ENCODE results near the gene TSC1.

The TSC1 gene

GRCh38 chr9:132944294-132945185 lies at the start of gene TSC1 (continued):
- TF ChIP-seq ZNF280C (tag by site-specific recombination; IDR thresholded peaks at IDR 0.05) (no peak), ZNF324 (tag by site-specific recombination; IDR thresholded peaks at IDR 0.05) (peak; percentile 99), ZBTB6 (tag by site-specific recombination; IDR thresholded peaks at IDR 0.05) (no peak), ZNF521 (tag by site-specific recombination; IDR thresholded peaks at IDR 0.05) (no peak), ZNF350 (tag by site-specific recombination; IDR thresholded peaks at IDR 0.05) (peak; percentile 81; the same call in 1 of the 2 replicates), FEZF1 (tag by site-specific recombination; IDR thresholded peaks at IDR 0.05) (peak; percentile 48), ZNF777 (tag by site-specific recombination; IDR thresholded peaks at IDR 0.05; ENCODE audit: borderline replicate concordance) (peak; percentile 97), KLF17 (tag by site-specific recombination; IDR thresholded peaks at IDR 0.05) (peak; percentile 99), RBAK (tag by site-specific recombination; IDR thresholded peaks at IDR 0.05) (no peak), MEIS1 (CRISPR knock-in tag; IDR thresholded peaks at IDR 0.05; ENCODE audit: borderline replicate concordance) (no peak), GLIS2 (tag by site-specific recombination; IDR thresholded peaks at IDR 0.05) (peak; percentile 73), ZNF335 (tag by site-specific recombination; conservative IDR thresholded peaks at IDR 0.05) (0 out of 2 replicates have a peak, but pooled peaks have one; percentile 50), ZNF362 (tag by site-specific recombination; IDR thresholded peaks at IDR 0.05) (peak; percentile 95), PRDM6 (tag by site-specific recombination; IDR thresholded peaks at IDR 0.05) (peak; percentile 43; the same call in 1 of the 2 replicates), ZNF677 (tag by site-specific recombination; IDR thresholded peaks at IDR 0.05) (no peak), ZNF776 (tag by site-specific recombination; IDR thresholded peaks at IDR 0.05; ENCODE audit: borderline replicate concordance) (no peak), MYNN (tag by site-specific recombination; IDR thresholded peaks at IDR 0.05; ENCODE audit: borderline replicate concordance) (no peak), ZBTB20 (tag by site-specific recombination; IDR thresholded peaks at IDR 0.05) (peak; percentile 36; the same call in 1 of the 2 replicates), ZBTB7A (tag by site-specific recombination; IDR thresholded peaks at IDR 0.05; ENCODE audit: low read depth) (peak; percentile 98), ZNF2 (tag by site-specific recombination; IDR thresholded peaks at IDR 0.05) (peak; percentile 87), ZIC2 (tag by site-specific recombination; IDR thresholded peaks at IDR 0.05) (peak; percentile 88), ZNF843 (tag by site-specific recombination; IDR thresholded peaks at IDR 0.05) (peak; percentile 67), YY2 (tag by site-specific recombination; IDR thresholded peaks at IDR 0.05) (peak; percentile 99), ZNF341 (tag by site-specific recombination; IDR thresholded peaks at IDR 0.05; ENCODE audit: low read depth) (peak; percentile 94), ZNF529 (tag by site-specific recombination; IDR thresholded peaks at IDR 0.05; ENCODE audit: insufficient replicate concordance) (no peak), ZNF530 (tag by site-specific recombination; IDR thresholded peaks at IDR 0.05; ENCODE audit: low read depth) (no peak), ZNF148 (tag by site-specific recombination; IDR thresholded peaks at IDR 0.05; ENCODE audit: borderline replicate concordance) (peak; percentile 77; the same call in 1 of the 2 replicates), ZNF76 (tag by site-specific recombination; IDR thresholded peaks at IDR 0.05; ENCODE audit: borderline replicate concordance, low read depth) (peak; percentile 89), EGR2 (tag by site-specific recombination; IDR thresholded peaks at IDR 0.05; ENCODE audit: low read depth) (peak; percentile 94), ZNF670 (tag by site-specific recombination; IDR thresholded peaks at IDR 0.05; ENCODE audit: low read depth) (no peak)
